ENCODE results near the gene ARHGEF25. TPM values are rescaled to one million over a fixed set of nuclear protein-coding genes. Genes with fewer than 3 reads are reported as not detected.

Gene ARHGEF25
- total RNA-seq, 1 experiment from 2014 or later = 20.9 TPM

DNA sequence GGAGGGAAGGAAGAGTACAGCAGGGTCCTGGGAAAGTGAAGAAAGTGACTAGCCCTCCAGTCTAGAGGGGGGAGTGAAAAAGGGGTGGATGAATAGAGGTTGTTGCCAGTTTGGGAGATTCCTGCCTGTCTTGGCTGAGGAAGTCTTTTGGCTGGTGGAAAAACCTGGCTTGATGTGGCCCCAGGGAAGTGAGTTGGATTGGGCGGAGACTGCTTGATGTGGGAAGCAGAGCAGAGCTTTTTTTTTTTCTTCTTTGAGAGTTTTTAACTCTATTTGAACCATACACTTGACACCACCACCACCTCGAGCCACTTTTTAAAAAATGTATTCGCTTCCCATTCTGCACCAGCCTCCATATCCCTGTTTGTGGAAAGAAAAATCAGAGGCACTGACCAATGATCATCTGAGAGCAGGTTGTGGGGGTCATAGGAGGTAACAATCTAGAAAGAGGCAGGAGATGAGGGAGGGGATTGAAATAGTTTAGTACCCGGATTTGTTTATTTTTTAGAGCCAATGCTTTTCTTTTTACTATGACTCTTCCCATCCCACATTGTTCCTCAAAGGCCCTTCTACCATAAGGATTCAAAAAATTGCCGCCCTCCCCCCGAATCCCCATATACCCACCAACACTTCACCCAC is 7.3 kb upstream of the ARHGEF25 start:
- no peak for TF ChIP-seq EZH2 (IDR thresholded peaks at IDR 0.05; ENCODE audit: borderline replicate concordance, low read depth, low read length, poor library complexity, severe bottlenecking)
- TF ChIP-seq, protein P1, sequence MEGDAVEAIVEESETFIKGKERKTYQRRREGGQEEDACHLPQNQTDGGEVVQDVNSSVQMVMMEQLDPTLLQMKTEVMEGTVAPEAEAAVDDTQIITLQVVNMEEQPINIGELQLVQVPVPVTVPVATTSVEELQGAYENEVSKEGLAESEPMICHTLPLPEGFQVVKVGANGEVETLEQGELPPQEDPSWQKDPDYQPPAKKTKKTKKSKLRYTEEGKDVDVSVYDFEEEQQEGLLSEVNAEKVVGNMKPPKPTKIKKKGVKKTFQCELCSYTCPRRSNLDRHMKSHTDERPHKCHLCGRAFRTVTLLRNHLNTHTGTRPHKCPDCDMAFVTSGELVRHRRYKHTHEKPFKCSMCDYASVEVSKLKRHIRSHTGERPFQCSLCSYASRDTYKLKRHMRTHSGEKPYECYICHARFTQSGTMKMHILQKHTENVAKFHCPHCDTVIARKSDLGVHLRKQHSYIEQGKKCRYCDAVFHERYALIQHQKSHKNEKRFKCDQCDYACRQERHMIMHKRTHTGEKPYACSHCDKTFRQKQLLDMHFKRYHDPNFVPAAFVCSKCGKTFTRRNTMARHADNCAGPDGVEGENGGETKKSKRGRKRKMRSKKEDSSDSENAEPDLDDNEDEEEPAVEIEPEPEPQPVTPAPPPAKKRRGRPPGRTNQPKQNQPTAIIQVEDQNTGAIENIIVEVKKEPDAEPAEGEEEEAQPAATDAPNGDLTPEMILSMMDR (conservative IDR thresholded peaks at IDR 0.05; ENCODE audit: low read depth, low read length) = no peak
- no peaks in the 10 kb centered on the region for H3K27me3 ChIP-seq (replicated peaks; ENCODE audit: insufficient read depth, low read depth, low read length, poor library complexity)
- peak overlapping the region; percentile 75 for H3K27ac ChIP-seq (ENCODE audit: low read depth, low read length, poor library complexity, severe bottlenecking)
- ChIA-PET CTCF (interaction anchor here (1.0 kb wide), 2 partner anchors 21 to 31 kb away, joined by 3 read pairs; no protein-coding TSS in a partner anchor), POLR2A (ENCODE audit: low non-redundant PET) (no interaction called here)
- peaks cover 11% of the 10 kb centered on the region for H3K4me1 ChIP-seq (ENCODE audit: insufficient read depth, low read length, poor library complexity, severe bottlenecking)
- intact Hi-C loops (cut with micrococcal nuclease; ENCODE audit: unreplicated experiment) = no loop called here
- peaks cover 6% of the 10 kb centered on the region for H3K36me3 ChIP-seq (ENCODE audit: insufficient read depth, low read length, poor library complexity, severe bottlenecking)
- no TSS peak for BruUV-seq (replicated peaks)
- H3K9me3 ChIP-seq (ENCODE audit: low read depth, low read length, poor library complexity, severe bottlenecking) = no peaks in the 10 kb centered on the region
- no peak for DNase-seq (ENCODE audit: low spot score)
- peak overlapping the region; percentile 92 for H3K4me3 ChIP-seq (ENCODE audit: low read depth, low read length, poor library complexity, severe bottlenecking)

DNA sequence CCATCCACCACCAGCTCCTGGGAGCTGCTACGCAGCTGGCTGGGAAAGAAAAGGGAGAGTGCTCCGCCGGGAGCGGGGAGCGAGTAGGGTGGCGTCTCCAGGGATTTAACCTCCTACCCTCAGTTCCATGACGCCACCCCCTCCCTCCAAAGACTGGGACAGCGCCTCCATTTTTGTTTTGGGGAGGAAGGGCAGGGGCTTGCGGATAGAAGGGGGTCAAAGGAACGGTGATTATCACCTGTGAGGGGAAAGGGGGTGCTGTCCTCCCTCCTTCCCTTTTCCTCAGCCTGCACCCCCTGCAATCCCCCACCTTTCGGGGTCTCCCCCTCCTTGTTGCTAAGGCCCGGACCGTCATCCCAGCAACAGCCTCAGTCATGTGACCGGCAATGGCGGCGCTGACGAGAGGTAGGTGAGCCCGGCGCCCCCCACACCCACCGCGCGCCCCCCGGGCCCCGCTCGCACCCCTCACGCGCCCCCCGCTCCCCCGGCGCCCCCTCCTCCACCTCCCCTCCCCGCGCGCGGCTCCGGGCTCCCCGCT is 6.7 kb upstream of the ARHGEF25 start, which contains the start of gene DTX3:
DTX3 (plus strand) TSS at position 371 of the 538 bp plus-strand sequence. CDS start 1,694 bp downstream, outside the sequence.
- Histone ChIP-seq H3K9me3 (ENCODE audit: low read depth, low read length, poor library complexity, severe bottlenecking) (no peaks in the 10 kb centered on the region), H3K27me3 (replicated peaks; ENCODE audit: insufficient read depth, low read depth, low read length, poor library complexity) (no peaks in the 10 kb centered on the region), H3K4me3 (ENCODE audit: low read depth, low read length, poor library complexity, severe bottlenecking) (peak within 1 kb of the TSS; percentile 92), H3K27ac (ENCODE audit: low read depth, low read length, poor library complexity, severe bottlenecking) (peak within 1 kb of the TSS; percentile 75), H3K4me1 (ENCODE audit: insufficient read depth, low read length, poor library complexity, severe bottlenecking) (peaks cover 11% of the 10 kb centered on the region), H3K36me3 (ENCODE audit: insufficient read depth, low read length, poor library complexity, severe bottlenecking) (peaks cover 6% of the 10 kb centered on the region)
- intact Hi-C loops (cut with micrococcal nuclease; ENCODE audit: unreplicated experiment) = no loop called here
- TF ChIP-seq, protein P1 (conservative IDR thresholded peaks at IDR 0.05; ENCODE audit: low read depth, low read length) = no peak
- no peak for TF ChIP-seq EZH2 (IDR thresholded peaks at IDR 0.05; ENCODE audit: borderline replicate concordance, low read depth, low read length, poor library complexity, severe bottlenecking)
- ChIA-PET POLR2A (ENCODE audit: low non-redundant PET) (no interaction called here), CTCF (interaction anchor here (1.0 kb wide), 2 partner anchors 21 to 31 kb away, joined by 3 read pairs; no protein-coding TSS in a partner anchor)
- DNase-seq (ENCODE audit: low spot score) = peak; percentile 52
- no TSS peak for BruUV-seq (replicated peaks)

DNA sequence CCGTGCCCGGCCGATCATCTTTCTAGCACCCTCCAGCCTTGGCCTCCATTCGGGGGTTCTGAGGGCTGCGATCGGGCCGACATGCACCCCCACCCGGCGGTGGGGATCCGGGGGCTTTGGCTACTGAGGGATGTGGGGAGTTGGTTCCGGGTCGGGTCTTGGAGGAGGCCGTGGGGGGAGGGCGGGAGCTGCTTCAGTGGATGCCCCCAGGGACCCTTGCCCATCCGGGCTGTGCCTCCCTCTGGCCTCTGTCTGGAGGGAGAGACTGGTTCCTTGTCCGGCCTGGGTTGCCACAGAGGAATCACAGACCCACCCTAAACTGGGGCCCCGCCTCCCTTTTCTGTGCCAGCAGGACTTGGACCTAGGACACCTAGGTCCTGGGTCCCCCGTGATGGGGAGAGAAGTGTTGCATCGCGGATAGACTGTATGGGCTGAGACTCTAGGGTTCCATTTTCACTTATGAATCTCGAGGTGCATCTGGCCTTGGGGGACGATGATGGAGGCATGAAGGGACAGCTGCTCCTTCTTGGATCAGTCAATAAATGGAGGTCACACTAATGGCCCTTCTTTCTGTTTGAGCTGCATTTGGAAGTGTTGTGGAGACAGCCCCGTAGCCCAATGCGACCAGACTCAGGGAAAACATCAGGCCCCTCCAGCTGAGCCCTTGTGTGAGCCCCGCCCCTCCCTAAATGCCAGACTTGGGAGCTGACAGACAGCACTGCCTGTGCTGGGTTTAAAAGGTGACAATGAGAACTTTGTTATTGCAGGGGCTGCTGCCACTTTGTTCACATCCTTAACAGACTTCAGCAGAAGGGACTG is 6.0 kb upstream of the ARHGEF25 start:
- Histone ChIP-seq H3K36me3 (ENCODE audit: insufficient read depth, low read length, poor library complexity, severe bottlenecking) (peaks cover 6% of the 10 kb centered on the region), H3K27me3 (replicated peaks; ENCODE audit: insufficient read depth, low read depth, low read length, poor library complexity) (no peaks in the 10 kb centered on the region), H3K4me1 (ENCODE audit: insufficient read depth, low read length, poor library complexity, severe bottlenecking) (peaks cover 11% of the 10 kb centered on the region), H3K9me3 (ENCODE audit: low read depth, low read length, poor library complexity, severe bottlenecking) (no peaks in the 10 kb centered on the region), H3K4me3 (ENCODE audit: low read depth, low read length, poor library complexity, severe bottlenecking) (peak overlapping the region; percentile 92), H3K27ac (ENCODE audit: low read depth, low read length, poor library complexity, severe bottlenecking) (peak overlapping the region; percentile 75)
- DNase-seq (ENCODE audit: low spot score) = peak; percentile 35
- intact Hi-C loops (cut with micrococcal nuclease; ENCODE audit: unreplicated experiment) = no loop called here
- ChIA-PET CTCF (interaction anchor here (0.8 to 1.6 kb wide), 2 partner anchors 22 to 121 kb away, joined by 3 to 4 read pairs; no protein-coding TSS in a partner anchor), POLR2A (ENCODE audit: low non-redundant PET) (no interaction called here)
- TF ChIP-seq EZH2 (IDR thresholded peaks at IDR 0.05; ENCODE audit: borderline replicate concordance, low read depth, low read length, poor library complexity, severe bottlenecking) = no peak
- TF ChIP-seq, protein P1 (conservative IDR thresholded peaks at IDR 0.05; ENCODE audit: low read depth, low read length) = no peak
- TSS peak; percentile 71 for BruUV-seq (replicated peaks)
